Upper lobe of left lung (tissue), 4 donors: ENCODE results near the gene FBXW5.

Experiments
- CTCF ChIP-seq, 6 experiments: fragments of 450-650 bp in 4 of 6; fragments of 200-600 bp in 2 of 6; sonication (generic) in 2 of 6; IDR thresholded peaks; one replicate each; pipeline ENCODE4 v1.5.1; 2016 to 2019; ENCODE audit warnings: antibody characterized with exemption in 6 of 6
- POLR2A ChIP-seq, 4 donors: fragments of 450-650 bp; IDR thresholded peaks; one replicate each; pipeline ENCODE4 v1.5.1; 2016 to 2017; ENCODE audit warnings: antibody characterized with exemption in 4 of 4, mild to moderate bottlenecking in 2 of 4
- POLR2AphosphoS5 ChIP-seq, 2 donors: sonication (generic); formaldehyde crosslinking; IDR thresholded peaks; one replicate each; pipeline ENCODE4 v1.5.1; 2017; ENCODE audit warnings: antibody characterized with exemption in 2 of 2

DNA sequence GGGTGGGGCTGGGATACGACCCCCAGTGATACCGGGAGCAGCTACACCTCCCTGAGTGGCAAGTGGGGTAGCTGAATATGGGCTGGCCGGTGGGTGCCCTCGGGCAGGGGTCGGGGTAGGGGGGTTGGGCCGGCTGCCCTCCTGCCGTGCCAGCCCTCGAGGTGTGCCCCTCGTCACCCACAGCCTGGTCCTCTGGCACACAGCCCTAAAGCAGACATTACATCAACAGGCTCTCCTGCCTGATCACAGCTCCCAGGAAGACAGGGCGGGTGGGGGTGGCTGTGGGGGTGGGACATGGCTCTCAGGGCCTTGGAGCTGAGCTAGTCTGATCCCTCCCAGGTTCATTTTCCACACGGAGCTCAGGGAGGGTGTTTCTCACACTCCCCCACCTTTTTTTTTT lies 23.2 kb downstream of the FBXW5 start:
- TF ChIP-seq CTCF (IDR thresholded peaks at IDR 0.05): no peak
- no peak for TF ChIP-seq POLR2AphosphoS5 (IDR thresholded peaks at IDR 0.05)
- no peak for TF ChIP-seq POLR2A (IDR thresholded peaks at IDR 0.05)
